Measurements from ENCODE around the gene MSI2. TPM values are rescaled to one million over a fixed set of nuclear protein-coding genes. Genes with fewer than 3 reads are reported as not detected.
A peak's percentile ranks its signal among the peaks of the same experiment; 100 is the strongest.
"Not testable (repeated sequence)": the region's sequence is repeated elsewhere in the genome, so short reads cannot be mapped to it uniquely, and the experiment has no call there.

The MSI2 gene
- total RNA-seq (2014; rRNA removed; shearing (Covaris generic)), result 55.8 and 61.2 TPM in 2 replicates

GRCh38 chr17:57255776-57256681 lies at the start of gene MSI2:
Gene MSI2, plus strand, starts transcription at chr17:57256523. Its CDS starts 220 bp downstream, at chr17:57256743.
- peak; percentile 71 for DNase-seq (ENCODE audit: low spot score)

DNA sequence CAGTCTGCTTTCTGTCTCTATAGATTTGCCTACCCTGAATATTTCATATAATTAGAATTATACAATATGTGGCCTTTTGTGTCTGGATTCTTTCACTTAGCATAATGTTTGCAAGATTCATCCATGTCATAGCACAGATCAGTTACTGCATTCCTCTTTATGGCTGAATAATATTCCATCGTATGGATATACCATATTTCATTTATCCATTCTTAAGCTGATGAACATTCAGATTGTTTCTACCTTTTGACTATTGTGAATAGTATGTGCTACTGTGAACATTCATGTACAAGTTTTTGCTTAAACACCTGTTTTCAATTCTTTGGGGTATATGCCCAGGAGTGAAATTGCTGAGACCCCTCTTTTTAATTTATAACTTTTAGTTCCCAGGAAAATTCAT lies 49.4 kb upstream of the MSI2 start:
- no peak for DNase-seq (ENCODE audit: low spot score)

DNA sequence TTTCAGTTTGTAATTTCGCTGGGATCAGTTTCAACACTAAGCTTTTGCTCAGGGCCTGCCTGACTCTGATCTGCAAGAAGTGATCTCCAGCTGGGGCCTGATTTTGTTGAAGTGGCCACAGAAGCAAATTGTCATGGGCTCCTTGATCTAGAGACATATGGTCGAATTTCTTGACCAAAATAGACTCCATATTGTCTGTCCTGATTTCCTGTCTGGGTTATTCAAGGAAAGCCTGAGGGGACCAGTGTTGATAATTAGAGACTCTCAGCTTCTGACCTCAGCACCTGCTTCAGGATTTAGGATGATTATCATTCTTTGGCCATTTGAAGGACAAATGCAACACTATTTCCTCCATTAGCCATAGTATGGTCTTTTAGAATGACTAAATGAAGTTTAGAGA lies 48.9 kb upstream of the MSI2 start:
- no peak for DNase-seq (ENCODE audit: low spot score)

- no peak for DNase-seq (ENCODE audit: low spot score)
Observed at GRCh38 chr17:57210224-57210553, 46.1 kb upstream of the MSI2 start.

DNA sequence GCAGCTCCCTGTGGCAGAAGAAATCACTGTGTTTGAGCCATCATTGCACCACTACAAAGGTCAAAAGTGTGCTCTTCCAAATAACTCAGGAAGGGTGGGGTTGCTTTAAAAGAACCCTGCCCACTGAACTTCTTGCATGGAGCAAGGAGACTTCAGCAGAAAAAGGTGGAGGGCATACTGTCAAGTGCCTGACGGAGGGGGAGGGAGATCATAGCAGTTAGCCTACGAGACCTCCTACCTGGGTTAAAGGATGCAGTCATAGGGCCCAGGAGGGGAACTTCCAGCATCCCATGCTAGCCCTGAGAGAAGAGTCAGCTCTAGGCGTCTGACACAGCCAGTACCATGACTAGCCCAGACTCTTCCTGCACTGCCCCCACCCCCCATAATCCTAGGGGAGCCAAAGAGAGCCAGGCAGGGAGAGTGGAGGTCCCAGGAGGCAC lies 45.3 kb upstream of the MSI2 start:
- no peak for DNase-seq (ENCODE audit: low spot score)

DNA sequence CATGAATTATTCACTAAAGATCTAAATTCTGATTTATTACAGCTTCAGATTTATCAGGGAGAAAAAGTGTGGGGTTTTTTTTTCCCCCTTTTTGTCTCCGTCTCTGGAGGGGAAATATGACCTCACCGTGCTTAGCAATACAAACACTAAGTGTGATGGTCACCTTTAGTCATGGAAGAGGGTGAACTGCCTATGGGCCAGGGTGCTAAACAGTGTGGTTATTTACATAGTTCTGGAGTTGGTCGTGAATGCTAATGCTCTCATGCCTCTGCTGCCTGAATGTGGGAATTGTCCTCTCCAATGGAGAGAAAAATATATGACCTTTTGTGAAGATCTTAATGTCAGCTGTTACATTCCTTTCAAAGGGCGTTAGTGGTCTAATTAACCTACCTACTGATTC lies 44.8 kb upstream of the MSI2 start:
- DNase-seq (ENCODE audit: low spot score), result peak; percentile 42

DNA sequence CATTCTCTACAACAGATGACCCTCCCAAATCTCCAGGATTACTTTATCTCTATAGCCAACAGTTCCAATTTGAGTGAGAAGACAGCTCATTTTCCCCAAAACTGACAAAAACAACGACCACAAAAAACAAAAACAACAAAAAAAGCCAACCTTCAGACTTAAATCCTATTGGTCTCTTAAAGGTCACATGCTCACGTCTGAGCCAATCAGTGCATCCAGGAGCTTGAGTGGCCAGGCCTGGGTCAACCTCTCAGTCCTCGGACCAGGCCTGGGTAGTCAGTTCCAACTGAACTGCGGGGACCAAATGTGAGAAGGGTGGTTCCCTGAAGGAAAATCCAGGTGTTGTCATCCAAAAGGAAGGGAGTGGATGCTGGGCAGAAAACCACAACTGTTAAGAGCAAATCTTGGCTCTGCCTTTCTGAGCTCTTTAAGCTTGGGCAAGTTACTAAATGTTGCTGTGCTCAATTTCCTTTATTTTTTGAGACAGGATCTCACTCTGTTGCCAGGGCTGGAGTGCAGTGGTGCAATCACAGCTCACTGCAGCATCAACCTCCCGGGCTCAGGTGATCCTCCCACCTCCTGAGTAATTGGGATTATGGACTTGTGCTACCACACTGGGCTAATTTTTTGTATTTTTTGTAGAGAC lies 43.0 kb upstream of the MSI2 start:
- DNase-seq (ENCODE audit: low spot score), result no peak

GRCh38 chr17:57215317-57215716 lies 41.0 kb upstream of the MSI2 start:
- peak; percentile 89 for DNase-seq (ENCODE audit: low spot score)

GRCh38 chr17:57221366-57222350 lies 34.7 kb upstream of the MSI2 start:
- no peak for DNase-seq (ENCODE audit: low spot score)

DNA sequence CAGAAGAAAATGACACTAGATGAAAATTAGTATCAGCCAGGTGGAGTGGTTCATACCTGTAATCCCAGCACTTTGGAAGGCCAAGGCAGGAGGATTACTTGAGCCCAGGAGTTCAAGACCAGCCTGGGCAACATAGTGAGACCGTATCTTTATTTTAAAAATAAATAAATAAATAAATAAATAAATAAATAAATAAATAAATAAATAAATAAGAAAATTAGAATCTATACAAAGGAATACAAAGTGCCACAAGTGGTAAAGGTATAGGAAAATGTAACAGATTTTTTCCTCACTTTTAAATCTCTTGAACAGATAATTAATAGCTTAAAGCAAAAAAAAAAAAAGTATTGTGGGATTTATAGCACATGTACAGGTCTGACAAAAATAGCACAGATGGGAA lies 33.9 kb upstream of the MSI2 start:
- DNase-seq (ENCODE audit: low spot score), result not testable (repeated sequence)

GRCh38 chr17:57225127-57225526 lies 31.2 kb upstream of the MSI2 start:
- no peak for DNase-seq (ENCODE audit: low spot score)

DNA sequence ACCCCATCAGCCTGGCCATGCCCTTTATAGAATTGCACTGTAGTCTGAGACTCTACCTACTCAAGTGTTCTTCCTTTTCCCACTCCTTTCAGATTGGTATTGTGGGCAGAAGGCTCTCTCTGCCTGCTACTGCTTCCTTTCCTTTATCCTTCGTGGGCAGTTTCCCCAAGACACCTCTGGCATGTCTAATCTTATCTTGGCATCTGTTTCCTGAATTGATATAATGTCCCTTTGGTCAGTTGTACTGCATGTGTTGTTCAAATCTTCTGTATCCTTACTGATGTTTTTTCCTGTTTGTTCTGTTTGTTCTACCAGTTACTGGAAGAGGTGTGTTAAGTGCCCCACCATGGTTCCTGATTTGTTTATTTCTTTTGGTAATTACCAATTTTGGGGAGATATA lies 29.5 kb upstream of the MSI2 start:
- no peak for DNase-seq (ENCODE audit: low spot score)

DNA sequence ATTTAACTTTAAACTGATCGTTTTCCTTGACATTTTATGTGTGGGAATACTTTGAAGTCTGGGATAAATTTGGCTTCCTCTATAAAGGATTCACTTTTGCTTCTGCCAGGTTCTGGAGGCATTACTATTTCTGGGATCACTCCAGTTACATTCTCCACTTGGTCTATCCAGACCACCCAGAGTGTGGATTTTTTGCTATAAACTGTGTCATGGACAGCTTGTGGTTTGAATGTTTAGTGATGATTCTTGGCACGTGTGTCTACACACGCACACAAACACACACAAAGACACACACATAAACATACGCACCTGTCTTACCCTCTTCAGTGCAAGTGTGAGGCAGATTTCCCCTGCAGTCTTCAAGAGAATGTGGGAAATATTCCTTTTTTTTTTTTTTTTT lies 27.4 kb upstream of the MSI2 start:
- no peak for DNase-seq (ENCODE audit: low spot score)

GRCh38 chr17:57234061-57234738 lies 22.1 kb upstream of the MSI2 start:
- no peak for DNase-seq (ENCODE audit: low spot score)

DNA sequence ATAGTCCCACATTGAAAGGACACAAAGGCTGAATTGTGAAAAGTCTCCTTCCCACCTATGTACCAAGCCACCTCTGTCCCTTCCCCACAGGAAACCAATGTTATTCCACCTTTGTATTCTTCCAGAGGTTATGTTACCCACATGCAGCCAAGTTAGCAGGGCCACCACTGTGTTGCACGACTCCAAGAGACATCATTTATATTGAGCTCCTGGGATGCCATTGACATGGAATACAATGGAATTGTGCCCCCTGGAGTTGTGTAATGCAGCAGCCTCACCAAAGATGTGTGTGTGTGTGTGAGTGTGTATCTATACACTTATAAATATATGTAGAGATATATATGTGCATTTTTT lies 21.6 kb upstream of the MSI2 start:
- DNase-seq (ENCODE audit: low spot score), result no peak

DNA sequence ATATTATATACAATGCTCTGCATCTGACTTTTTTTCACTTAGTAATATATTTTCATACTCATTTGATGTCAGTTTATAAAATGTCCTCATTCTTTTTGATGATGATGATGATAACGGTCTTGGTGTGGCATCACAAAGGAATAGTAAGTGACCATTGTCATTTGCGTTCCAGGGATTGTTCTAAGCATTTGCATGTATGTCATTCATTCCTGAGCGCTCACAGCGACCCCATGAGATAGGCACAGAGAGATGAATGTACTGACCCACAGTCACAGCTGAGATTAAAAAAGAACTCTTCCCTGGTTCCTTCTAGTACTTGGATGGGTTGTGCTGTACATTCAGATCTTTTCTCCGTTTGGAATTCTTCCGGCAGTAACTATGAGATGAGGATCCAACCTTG lies 21.2 kb upstream of the MSI2 start:
- DNase-seq (ENCODE audit: low spot score), result no peak

DNA sequence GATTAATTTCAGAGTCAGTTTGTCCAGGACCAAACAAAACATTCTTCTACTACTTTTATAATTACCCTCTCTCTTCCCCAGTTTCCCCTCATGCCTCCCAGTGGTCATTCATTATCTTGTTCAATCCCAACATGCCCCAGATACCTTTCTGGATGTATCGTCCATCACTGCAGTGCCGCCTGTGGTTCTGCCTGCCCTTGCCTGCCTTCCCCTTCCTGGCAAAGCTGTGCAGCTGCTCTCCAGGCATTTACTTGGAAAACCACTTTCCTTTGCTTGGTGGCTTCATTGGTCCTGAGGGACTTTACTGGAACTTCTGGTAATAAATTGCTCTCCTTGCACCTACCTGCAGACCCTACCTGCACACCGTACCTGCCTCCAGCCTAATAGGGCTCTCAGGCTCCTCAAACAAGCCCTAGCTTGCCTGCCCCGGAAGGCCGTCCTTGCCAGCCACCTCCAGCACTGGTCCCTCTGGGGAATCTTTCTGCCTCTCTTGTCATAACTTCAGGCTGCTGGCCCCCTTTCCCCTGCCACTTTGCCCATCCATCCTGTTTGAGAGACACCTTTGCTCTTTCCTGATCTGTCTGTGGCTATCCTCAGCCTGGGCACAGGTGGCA lies 19.5 kb upstream of the MSI2 start:
- no peak for DNase-seq (ENCODE audit: low spot score)

DNA sequence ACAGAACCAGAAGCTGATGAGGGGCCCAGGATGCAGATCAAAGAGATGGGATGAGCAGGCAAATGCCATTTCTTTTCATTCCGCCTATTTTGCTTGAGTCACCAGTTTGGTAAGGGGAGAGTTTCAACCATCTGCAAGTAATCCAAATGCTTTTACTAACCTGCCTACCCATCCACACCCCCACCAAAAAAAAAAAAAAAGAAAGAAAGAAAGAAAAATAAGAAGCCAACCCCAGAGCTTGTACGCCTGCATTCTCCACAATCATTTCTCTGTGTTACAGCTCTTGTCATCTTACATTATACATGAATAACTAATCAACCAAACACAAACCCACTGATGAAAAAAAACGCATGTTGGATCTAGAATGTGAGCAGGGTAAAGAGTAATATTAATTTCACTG lies 15.7 kb upstream of the MSI2 start:
- DNase-seq (ENCODE audit: low spot score), result no peak

- DNase-seq (ENCODE audit: low spot score), result no peak
Observed at GRCh38 chr17:57242148-57242547, 14.2 kb upstream of the MSI2 start.

DNA sequence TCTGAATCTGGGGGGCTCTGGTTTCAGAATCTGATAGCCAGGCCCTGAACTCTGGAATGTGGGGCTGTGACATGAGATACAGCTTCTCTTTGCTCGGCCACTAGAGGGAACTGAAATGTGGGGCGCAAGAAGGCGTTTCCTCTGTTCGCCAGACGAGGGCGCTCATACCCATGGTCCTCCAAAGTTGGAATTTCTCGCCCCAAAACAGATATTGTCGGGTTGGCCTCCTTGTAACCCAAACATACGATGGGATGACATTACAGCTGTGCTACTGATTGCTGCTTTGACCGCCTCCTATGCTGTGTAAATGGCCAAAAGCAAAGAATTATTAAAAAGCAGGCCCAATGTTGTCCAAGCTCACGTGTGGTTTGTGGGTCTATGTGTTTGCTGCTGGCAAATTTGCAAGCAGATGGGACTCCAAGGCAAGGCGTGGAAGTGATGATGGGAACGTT lies 13.1 kb upstream of the MSI2 start:
- peak; percentile 81 for DNase-seq (ENCODE audit: low spot score)

DNA sequence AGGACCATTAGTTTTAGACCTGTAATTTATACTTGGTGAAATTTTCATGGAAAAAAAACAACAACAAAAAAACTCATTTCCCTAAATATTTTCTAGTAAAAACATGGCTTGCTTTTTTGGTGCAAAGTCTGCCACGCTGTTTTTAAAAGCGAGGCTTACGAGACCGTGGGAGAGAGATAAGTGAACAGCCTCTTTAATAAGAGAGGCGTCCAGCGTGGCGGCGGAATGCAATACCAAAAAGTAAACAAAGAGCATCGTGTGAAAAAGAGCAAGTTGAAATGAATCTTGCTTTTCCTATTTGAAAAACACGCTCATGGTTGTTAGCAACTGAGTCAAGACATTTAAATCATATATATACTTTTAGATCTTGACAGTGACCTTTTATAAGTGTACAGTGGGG lies 10.5 kb upstream of the MSI2 start:
- no peak for DNase-seq (ENCODE audit: low spot score)
